Endothelial cell of umbilical vein (primary cell): Measurements from ENCODE around the gene MEOX1.

Experiments used
- CTCF ChIP-seq, 2 donors: IDR thresholded peaks; 1 replicate in 1 of 2; 2 replicates in 1 of 2; pipeline ENCODE4 v1.5.1; 2011; ENCODE audit warnings: low read length in 2 of 2, mild to moderate bottlenecking in 2 of 2, moderate library complexity in 2 of 2, control low read depth in 1 of 2, inconsistent platforms in 1 of 2, low read depth in 1 of 2; ENCODE audit not compliant: insufficient read depth in 1 of 2; ENCODE audit errors: extremely low read depth in 1 of 2
- MAX ChIP-seq: IDR thresholded peaks from 2 replicates; pipeline ENCODE4 v1.6.1; 2011; ENCODE audit not compliant: insufficient read depth, insufficient read length
- POLR2A ChIP-seq: IDR thresholded peaks from 2 replicates; pipeline ENCODE4 v1.6.1; 2012; ENCODE audit warnings: low read depth, mild to moderate bottlenecking, control low read depth, low read length
- POLR2AphosphoS5 ChIP-seq: IDR thresholded peaks from 2 replicates; pipeline ENCODE4 v1.6.1; 2012; ENCODE audit warnings: low read depth, mild to moderate bottlenecking, control low read depth, low read length, moderate library complexity; ENCODE audit not compliant: insufficient read depth

GRCh38 chr17:43595466-43595865, 66.3 kb downstream of the MEOX1 start:
- TF ChIP-seq POLR2A, result no peak
- no peak for TF ChIP-seq CTCF (IDR thresholded peaks at IDR 0.05; ENCODE audit: extremely low read depth in 1 of 2, insufficient read depth in 1 of 2, low read depth in 1 of 2, low read length in 2 of 2)
- no peak for TF ChIP-seq MAX
- no peak for TF ChIP-seq POLR2AphosphoS5
